ENCODE data around the gene CGNL1. TPM values are rescaled to one million over a fixed set of nuclear protein-coding genes. Genes with fewer than 3 reads are reported as not detected.

The CGNL1 gene
- total RNA-seq, 1 experiment from 2014 or later = 34.6 TPM

DNA sequence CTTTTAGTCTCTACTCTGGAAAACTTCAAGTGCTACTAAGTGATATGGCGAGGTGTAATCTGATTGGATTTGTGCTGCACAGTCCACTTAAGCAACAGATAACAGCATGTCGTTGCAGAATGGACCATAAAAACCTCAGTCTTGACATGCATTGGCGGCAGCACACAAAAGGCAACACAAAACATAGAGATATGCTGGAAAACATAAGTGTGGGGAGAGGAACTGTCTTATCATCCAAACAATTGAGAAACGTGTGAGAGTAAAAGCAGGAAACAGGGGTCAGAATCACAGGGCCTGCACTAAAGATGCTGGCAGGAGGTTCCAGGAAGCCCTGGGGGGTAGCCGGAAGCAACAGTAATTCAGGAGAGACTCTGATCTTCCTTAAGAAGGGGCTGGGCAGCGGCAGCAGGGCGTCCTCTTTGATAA, 82.1 kb downstream of the CGNL1 start:
- no peaks in the 10 kb centered on the region for H3K27me3 ChIP-seq (ENCODE audit: insufficient read depth, low read length)
- Mint-ChIP-seq H3K4me3 (no peak overlapping the region), H3K27me3 (ENCODE audit: low read depth) (no peaks in the 10 kb centered on the region), H3K4me1 (no peaks in the 10 kb centered on the region), H3K9me3 (no peaks in the 10 kb centered on the region), H3K36me3 (ENCODE audit: insufficient read depth in 1 of 3, low read depth in 3 of 3) (peaks cover 6 to 35% (median 17%) of the 10 kb centered on the region in 3 experiments; a peak in 6 of 7 replicates), H3K27ac (no peak overlapping the region)
- H3K4me2 ChIP-seq (ENCODE audit: insufficient read depth, insufficient read length, low read length) = no peak overlapping the region
- H3K79me1 ChIP-seq (ENCODE audit: insufficient read depth, low read depth, low read length, poor library complexity, severe bottlenecking) = no peaks in the 10 kb centered on the region
- no peak for DNase-seq
- no peak overlapping the region for H3K27ac ChIP-seq (ENCODE audit: insufficient read length, low read depth, low read length)
- H3K9me3 ChIP-seq (ENCODE audit: control insufficient read depth, low read depth, low read length) = no peaks in the 10 kb centered on the region
- no peak overlapping the region for H3K18ac ChIP-seq (ENCODE audit: insufficient read length, low read depth, low read length)
- H2BK20ac ChIP-seq (ENCODE audit: low read depth, low read length, poor library complexity, severe bottlenecking) = no peak overlapping the region
- H4K20me1 ChIP-seq (ENCODE audit: control insufficient read depth, insufficient read depth, insufficient read length) = no peaks in the 10 kb centered on the region
- no peak overlapping the region for H2BK120ac ChIP-seq (ENCODE audit: low read depth, low read length, poor library complexity, severe bottlenecking)
- no peaks in the 10 kb centered on the region for H3K23me2 ChIP-seq (ENCODE audit: insufficient read length, low read depth, low read length, poor library complexity, severe bottlenecking)
- H3T11ph ChIP-seq (ENCODE audit: low read length) = no peak overlapping the region
- no peak overlapping the region for H2BK5ac ChIP-seq (ENCODE audit: insufficient read length, low read length)
- H2AK5ac ChIP-seq (ENCODE audit: insufficient read length, low read length) = no peak overlapping the region
- TF ChIP-seq, protein P1, sequence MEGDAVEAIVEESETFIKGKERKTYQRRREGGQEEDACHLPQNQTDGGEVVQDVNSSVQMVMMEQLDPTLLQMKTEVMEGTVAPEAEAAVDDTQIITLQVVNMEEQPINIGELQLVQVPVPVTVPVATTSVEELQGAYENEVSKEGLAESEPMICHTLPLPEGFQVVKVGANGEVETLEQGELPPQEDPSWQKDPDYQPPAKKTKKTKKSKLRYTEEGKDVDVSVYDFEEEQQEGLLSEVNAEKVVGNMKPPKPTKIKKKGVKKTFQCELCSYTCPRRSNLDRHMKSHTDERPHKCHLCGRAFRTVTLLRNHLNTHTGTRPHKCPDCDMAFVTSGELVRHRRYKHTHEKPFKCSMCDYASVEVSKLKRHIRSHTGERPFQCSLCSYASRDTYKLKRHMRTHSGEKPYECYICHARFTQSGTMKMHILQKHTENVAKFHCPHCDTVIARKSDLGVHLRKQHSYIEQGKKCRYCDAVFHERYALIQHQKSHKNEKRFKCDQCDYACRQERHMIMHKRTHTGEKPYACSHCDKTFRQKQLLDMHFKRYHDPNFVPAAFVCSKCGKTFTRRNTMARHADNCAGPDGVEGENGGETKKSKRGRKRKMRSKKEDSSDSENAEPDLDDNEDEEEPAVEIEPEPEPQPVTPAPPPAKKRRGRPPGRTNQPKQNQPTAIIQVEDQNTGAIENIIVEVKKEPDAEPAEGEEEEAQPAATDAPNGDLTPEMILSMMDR (conservative IDR thresholded peaks at IDR 0.05) = no peak
- no peak overlapping the region for H4K5ac ChIP-seq (ENCODE audit: insufficient read length, low read depth, low read length)
- H3K79me2 ChIP-seq (ENCODE audit: insufficient read depth, low read length) = no peaks in the 10 kb centered on the region
- no peak overlapping the region for H2AFZ ChIP-seq (ENCODE audit: low read length)
- H3K14ac ChIP-seq (ENCODE audit: insufficient read depth, low read length) = no peak overlapping the region
- H3K23ac ChIP-seq (ENCODE audit: insufficient read length, low read depth, low read length) = no peak overlapping the region
- no peak overlapping the region for H2BK15ac ChIP-seq (ENCODE audit: low read depth, low read length)
- no CpG with 5 or more reads among the region's 7 CpGs for WGBS (ENCODE audit: extremely low coverage, insufficient read length, low lambda C conversion rate)
- no peak overlapping the region for H4K8ac ChIP-seq (replicated peaks; ENCODE audit: insufficient read length, low read depth, low read length)
- no peaks in the 10 kb centered on the region for H3K4me1 ChIP-seq (ENCODE audit: insufficient read depth, low read length)
- no peak overlapping the region for H2BK12ac ChIP-seq (ENCODE audit: insufficient read length, low read depth, low read length)
- H3K4ac ChIP-seq (ENCODE audit: low read depth, low read length) = no peak overlapping the region
- no peak overlapping the region for H4K91ac ChIP-seq (ENCODE audit: insufficient read length, low read depth, low read length)
- no peak overlapping the region for H3K56ac ChIP-seq (ENCODE audit: insufficient read length, low read depth, low read length)
- no peak overlapping the region for H3K9ac ChIP-seq (ENCODE audit: extremely low read depth, insufficient read length, low read length)
